DOHH2 (cell line): Measurements from ENCODE around the gene LRRC30.
"Not testable (repeated sequence)": the region's sequence is repeated elsewhere in the genome, so short reads cannot be mapped to it uniquely, and the experiment has no call there.

Source experiments
- H3F3A ChIP-seq: fragments of 200-600 bp; sonication (generic), shearing (Covaris generic); 2 replicates; pipeline ENCODE4 v1.6.0; 2016; ENCODE audit warnings: antibody characterized with exemption, mild to moderate bottlenecking; ENCODE audit not compliant: control insufficient read depth, insufficient read depth
- H3K27ac ChIP-seq: fragments of 200-600 bp; sonication (generic); 2 replicates; pipeline ENCODE4 v1.5.1; 2014; ENCODE audit warnings: low read depth, mild to moderate bottlenecking, low read length, moderate library complexity
- H3K27me3 ChIP-seq: fragments of 200-600 bp; sonication (generic); 2 replicates; pipeline ENCODE4 v1.6.1; 2014; ENCODE audit warnings: mild to moderate bottlenecking, low read length, mixed read lengths; ENCODE audit not compliant: control insufficient read depth
- H3K36me3 ChIP-seq: fragments of 200-600 bp; sonication (generic); 2 replicates; pipeline ENCODE4 v1.6.1; 2014; ENCODE audit warnings: mild to moderate bottlenecking, low read length, moderate library complexity, mixed read lengths; ENCODE audit not compliant: control insufficient read depth
- H3K4me1 ChIP-seq: fragments of 200-600 bp; sonication (generic); 2 replicates; pipeline ENCODE4 v1.6.1; 2014; ENCODE audit warnings: mild to moderate bottlenecking, low read length, mixed read lengths; ENCODE audit not compliant: control insufficient read depth
- H3K4me2 ChIP-seq: fragments of 200-600 bp; sonication (generic); 2 replicates; pipeline ENCODE4 v1.6.0; 2014; ENCODE audit warnings: mild to moderate bottlenecking, low read length, moderate library complexity
- H3K4me3 ChIP-seq: fragments of 200-600 bp; sonication (generic); 2 replicates; pipeline ENCODE4 v1.5.1; 2014; ENCODE audit warnings: mild to moderate bottlenecking, low read length, mixed read lengths
- H3K79me2 ChIP-seq: fragments of 200-600 bp; sonication (generic); 2 replicates; pipeline ENCODE4 v1.6.1; 2014; ENCODE audit warnings: mild to moderate bottlenecking, low read length, mixed read lengths; ENCODE audit not compliant: control insufficient read depth
- H3K9me2 ChIP-seq: fragments of 200-600 bp; sonication (generic); replicated peaks from 2 replicates; pipeline ENCODE4 v1.6.1; 2014; ENCODE audit warnings: mild to moderate bottlenecking, low read length, mixed read lengths; ENCODE audit not compliant: control insufficient read depth
- H3K9me3 ChIP-seq: fragments of 200-600 bp; sonication (generic); 2 replicates; pipeline ENCODE4 v1.6.1; 2014; ENCODE audit warnings: antibody characterized with exemption, low read length, mixed read lengths; ENCODE audit not compliant: control insufficient read depth, insufficient read depth
- H4K20me1 ChIP-seq: fragments of 200-600 bp; sonication (generic); 2 replicates; pipeline ENCODE4 v1.6.0; 2014; ENCODE audit warnings: low read depth, mild to moderate bottlenecking, antibody characterized with exemption, low read length, moderate library complexity; ENCODE audit not compliant: control insufficient read depth, insufficient read depth
- EZH2phosphoT487 ChIP-seq: fragments of 200-600 bp; sonication (generic); IDR thresholded peaks from 2 replicates; pipeline ENCODE4 v1.6.1; 2017; ENCODE audit warnings: borderline replicate concordance, mild to moderate bottlenecking, antibody characterized with exemption, low read length, moderate library complexity, mixed read lengths
- TF ChIP-seq, protein P1 (sequence below): fragments of 200-600 bp; sonication (generic); IDR thresholded peaks from one replicate; pipeline ENCODE4 v1.5.1; 2014; ENCODE audit warnings: antibody characterized with exemption, mild to moderate bottlenecking, low read depth, low read length; ENCODE audit not compliant: poor library complexity, severe bottlenecking

The LRRC30 gene

DNA sequence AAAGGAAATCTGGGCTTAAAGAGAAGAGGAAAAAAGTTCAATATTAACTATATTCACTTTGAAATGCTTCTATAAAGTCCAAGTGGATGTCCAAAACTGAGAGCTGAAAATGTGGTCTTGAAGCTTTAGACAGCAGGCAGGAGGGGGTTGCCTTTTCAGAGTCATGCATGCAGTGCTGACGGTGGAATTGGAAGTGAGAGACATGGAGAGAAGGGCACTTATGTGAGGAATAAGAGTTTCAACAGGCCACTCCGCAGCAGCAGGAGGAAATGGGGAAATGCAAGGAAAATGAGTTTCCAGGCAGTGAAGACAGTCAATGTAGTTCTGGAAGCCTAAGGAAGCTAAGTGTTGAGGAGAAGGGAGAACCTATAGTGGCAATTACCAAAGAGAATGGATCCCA, 33.0 kb upstream of the LRRC30 start:
- Histone ChIP-seq H3K27ac (no peak overlapping the region), H3K27me3 (no peaks in the 10 kb centered on the region), H3K4me3 (no peak overlapping the region), H3K9me2 (no peaks in the 10 kb centered on the region), H3K9me3 (no peaks in the 10 kb centered on the region), H3K4me1 (no peaks in the 10 kb centered on the region), H3K79me2 (no peaks in the 10 kb centered on the region), H4K20me1 (no peaks in the 10 kb centered on the region), H3F3A (no peaks in the 10 kb centered on the region), H3K36me3 (no peaks in the 10 kb centered on the region), H3K4me2 (no peak overlapping the region)
- TF ChIP-seq, protein P1, sequence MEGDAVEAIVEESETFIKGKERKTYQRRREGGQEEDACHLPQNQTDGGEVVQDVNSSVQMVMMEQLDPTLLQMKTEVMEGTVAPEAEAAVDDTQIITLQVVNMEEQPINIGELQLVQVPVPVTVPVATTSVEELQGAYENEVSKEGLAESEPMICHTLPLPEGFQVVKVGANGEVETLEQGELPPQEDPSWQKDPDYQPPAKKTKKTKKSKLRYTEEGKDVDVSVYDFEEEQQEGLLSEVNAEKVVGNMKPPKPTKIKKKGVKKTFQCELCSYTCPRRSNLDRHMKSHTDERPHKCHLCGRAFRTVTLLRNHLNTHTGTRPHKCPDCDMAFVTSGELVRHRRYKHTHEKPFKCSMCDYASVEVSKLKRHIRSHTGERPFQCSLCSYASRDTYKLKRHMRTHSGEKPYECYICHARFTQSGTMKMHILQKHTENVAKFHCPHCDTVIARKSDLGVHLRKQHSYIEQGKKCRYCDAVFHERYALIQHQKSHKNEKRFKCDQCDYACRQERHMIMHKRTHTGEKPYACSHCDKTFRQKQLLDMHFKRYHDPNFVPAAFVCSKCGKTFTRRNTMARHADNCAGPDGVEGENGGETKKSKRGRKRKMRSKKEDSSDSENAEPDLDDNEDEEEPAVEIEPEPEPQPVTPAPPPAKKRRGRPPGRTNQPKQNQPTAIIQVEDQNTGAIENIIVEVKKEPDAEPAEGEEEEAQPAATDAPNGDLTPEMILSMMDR, result no peak
- no peak for TF ChIP-seq EZH2phosphoT487

DNA sequence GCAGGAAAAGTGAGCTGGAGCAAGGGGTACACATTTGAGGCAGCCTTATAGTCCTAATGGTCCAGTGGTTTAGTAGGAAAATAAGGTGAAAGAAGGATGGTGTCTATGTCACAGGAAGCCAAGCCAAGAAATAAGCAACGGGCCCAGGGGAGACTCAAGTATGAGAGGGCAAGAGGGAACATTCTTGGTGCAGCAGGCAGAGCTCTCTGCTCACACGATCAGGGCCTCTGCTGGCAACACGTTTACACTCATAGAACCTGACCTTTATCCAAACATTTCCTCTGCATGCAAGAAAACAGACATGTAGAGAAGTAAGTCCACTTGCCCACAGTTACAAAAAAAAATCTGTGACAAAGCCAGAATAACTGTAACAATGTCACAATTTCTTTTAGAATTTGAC, 32.6 kb upstream of the LRRC30 start:
- no peak overlapping the region for H3K27ac ChIP-seq
- H4K20me1 ChIP-seq, result no peaks in the 10 kb centered on the region
- H3K9me3 ChIP-seq, result no peaks in the 10 kb centered on the region
- no peaks in the 10 kb centered on the region for H3K9me2 ChIP-seq
- TF ChIP-seq EZH2phosphoT487, result no peak
- TF ChIP-seq, protein P1, result no peak
- H3K4me2 ChIP-seq, result no peak overlapping the region
- H3K4me3 ChIP-seq, result no peak overlapping the region
- no peaks in the 10 kb centered on the region for H3F3A ChIP-seq
- H3K36me3 ChIP-seq, result no peaks in the 10 kb centered on the region
- no peaks in the 10 kb centered on the region for H3K27me3 ChIP-seq
- H3K79me2 ChIP-seq, result no peaks in the 10 kb centered on the region
- H3K4me1 ChIP-seq, result no peaks in the 10 kb centered on the region

DNA sequence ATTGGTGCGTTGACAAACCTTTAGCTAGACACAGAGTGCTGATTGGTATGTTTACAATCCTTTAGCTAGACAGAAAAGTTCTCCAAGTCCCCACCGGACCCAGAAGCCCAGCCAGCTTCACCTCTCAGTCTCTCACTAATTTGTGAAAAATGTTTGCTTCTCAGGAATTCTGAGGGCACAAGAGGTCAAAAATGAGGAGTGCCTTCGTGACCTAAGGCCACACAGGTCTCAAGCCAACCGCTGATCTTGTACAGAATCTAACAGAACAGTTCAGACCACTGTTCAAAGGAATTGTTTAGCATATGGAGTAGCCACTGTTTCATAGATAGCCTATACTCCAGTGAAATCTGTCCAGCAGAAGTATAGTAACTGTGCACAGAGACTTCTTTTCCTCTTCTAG, 29.8 kb upstream of the LRRC30 start:
- Histone ChIP-seq H3K4me3 (no peak overlapping the region), H3K27ac (no peak overlapping the region), H3K9me3 (no peaks in the 10 kb centered on the region), H3K36me3 (no peaks in the 10 kb centered on the region), H4K20me1 (no peaks in the 10 kb centered on the region), H3K4me1 (no peaks in the 10 kb centered on the region), H3K79me2 (no peaks in the 10 kb centered on the region), H3F3A (no peaks in the 10 kb centered on the region), H3K4me2 (no peak overlapping the region), H3K27me3 (no peaks in the 10 kb centered on the region), H3K9me2 (no peaks in the 10 kb centered on the region)
- TF ChIP-seq, protein P1, result no peak
- TF ChIP-seq EZH2phosphoT487, result no peak

DNA sequence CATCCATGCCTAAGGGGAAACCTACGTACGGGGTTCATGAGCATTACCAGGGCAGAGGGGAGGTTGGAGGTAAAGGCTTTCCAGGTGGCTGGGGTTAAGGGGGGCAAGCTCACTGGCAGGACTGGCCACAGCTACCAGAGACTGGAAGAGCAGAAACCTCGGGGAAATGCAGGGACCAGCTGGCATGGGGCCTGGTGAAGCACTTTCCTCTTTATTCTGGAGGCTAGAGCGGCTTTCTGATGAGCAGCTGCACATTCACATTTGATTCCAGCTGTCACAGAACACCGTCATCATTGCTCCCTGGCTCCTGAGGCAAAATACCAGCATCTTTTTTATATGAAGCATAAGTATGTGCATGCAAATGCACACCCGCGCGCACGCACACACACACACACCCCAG, 28.7 kb upstream of the LRRC30 start:
- no peaks in the 10 kb centered on the region for H3K9me3 ChIP-seq
- H3K9me2 ChIP-seq, result no peaks in the 10 kb centered on the region
- no peaks in the 10 kb centered on the region for H3F3A ChIP-seq
- no peaks in the 10 kb centered on the region for H3K27me3 ChIP-seq
- H3K4me2 ChIP-seq, result no peak overlapping the region
- no peak overlapping the region for H3K27ac ChIP-seq
- no peak overlapping the region for H3K4me3 ChIP-seq
- no peaks in the 10 kb centered on the region for H3K36me3 ChIP-seq
- no peaks in the 10 kb centered on the region for H3K4me1 ChIP-seq
- H4K20me1 ChIP-seq, result no peaks in the 10 kb centered on the region
- TF ChIP-seq, protein P1, result no peak
- no peak for TF ChIP-seq EZH2phosphoT487
- no peaks in the 10 kb centered on the region for H3K79me2 ChIP-seq

DNA sequence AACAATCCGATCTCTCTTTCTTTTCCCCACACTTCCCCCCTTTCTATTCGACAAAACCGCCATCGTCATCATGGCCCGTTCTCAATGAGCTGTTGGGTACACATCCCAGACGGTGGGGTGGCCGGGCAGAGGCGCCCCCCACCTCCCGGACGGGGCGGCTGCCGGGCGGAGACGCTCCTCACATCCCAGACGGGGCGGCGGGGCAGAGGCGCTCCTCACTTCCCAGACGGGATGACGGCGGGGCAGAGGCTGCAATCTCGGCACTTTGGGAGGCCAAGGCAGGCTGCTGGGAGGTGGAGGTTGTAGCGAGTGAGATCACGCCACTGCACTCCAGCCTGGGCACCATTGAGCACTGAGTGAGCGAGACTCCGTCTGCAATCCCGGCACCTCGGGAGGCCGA, 27.3 kb upstream of the LRRC30 start:
- H3K27me3 ChIP-seq, H3K9me2 ChIP-seq, H3F3A ChIP-seq, H3K27ac ChIP-seq, H3K4me2 ChIP-seq, H4K20me1 ChIP-seq, H3K4me1 ChIP-seq, H3K4me3 ChIP-seq, H3K36me3 ChIP-seq, H3K79me2 ChIP-seq, H3K9me3 ChIP-seq: not testable (repeated sequence)
